Upper lobe of right lung (tissue), 1 donor: ENCODE measurements around the gene ZNF562. TPM values are rescaled to one million over a fixed set of nuclear protein-coding genes. Genes with fewer than 3 reads are reported as not detected.

Source experiments
- ATAC-seq: fragments of 200-7000 bp; cut with Tn5 transposase; one replicate; pipeline ENCODE4 v1.9.1; 2020; ENCODE audit warnings: mild to moderate bottlenecking, moderate library complexity
- DNase-seq: peaks from one replicate; pipeline ENCODE4 v3.0.0-alpha.2; 2020
- H3K27ac ChIP-seq: fragments of 200-600 bp; one replicate; pipeline ENCODE4 v1.8.0; 2022
- H3K27me3 ChIP-seq: fragments of 200-600 bp; one replicate; pipeline ENCODE4 v1.8.0; 2022; ENCODE audit warnings: mild to moderate bottlenecking
- H3K36me3 ChIP-seq: fragments of 200-600 bp; one replicate; pipeline ENCODE4 v1.8.0; 2022
- H3K4me1 ChIP-seq: fragments of 200-600 bp; one replicate; pipeline ENCODE4 v1.8.0; 2022
- H3K4me3 ChIP-seq: fragments of 200-600 bp; one replicate; pipeline ENCODE4 v1.8.0; 2022; ENCODE audit warnings: mild to moderate bottlenecking
- H3K9me3 ChIP-seq: fragments of 200-600 bp; one replicate; pipeline ENCODE4 v1.8.0; 2022
- intact Hi-C: fragments of 100-400 bp; cut with DNase I; formaldehyde crosslinking; loops from one replicate; pipeline ENCODE4 v1.11.0; 2022
- total RNA-seq: library from RNA; stranded (reverse); fragmentation: NEBNext Ultra II Directional; extraction: Animal tissue kit (Norgen Biotek cat#: 25700); gene quantifications from one replicate; pipeline ENCODE4 v1.2.1, GENCODE V29; 2021
- TF ChIP-seq, protein P1 (sequence below): fragments of 200-600 bp; IDR thresholded peaks from one replicate; pipeline ENCODE4 v1.8.0; 2022; ENCODE audit warnings: antibody characterized with exemption
- donor health status: DM: no; HTN: yes; CAD: no; lungs with severe emphysema.

Gene ZNF562
- total RNA-seq, 1 donor from 2014 or later = 31.6 TPM

DNA sequence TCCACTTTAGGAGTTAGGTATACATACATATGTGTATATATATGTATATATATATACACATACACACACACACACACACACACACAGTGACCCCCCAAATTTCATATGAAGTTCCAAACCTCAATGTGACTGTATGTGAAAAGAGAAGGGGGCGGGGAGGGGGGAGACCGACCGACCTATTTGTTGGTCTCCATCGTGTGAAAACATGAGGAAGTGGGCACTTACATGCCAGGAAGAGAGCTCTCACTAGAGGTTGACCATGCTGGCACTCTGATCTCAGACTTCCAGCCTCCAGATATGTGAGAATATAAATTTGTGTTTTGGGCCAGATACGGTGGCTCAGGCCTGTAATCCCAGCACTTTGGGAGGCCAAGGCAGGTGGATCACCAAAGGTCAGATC, 24.6 kb downstream of the ZNF562 start:
- ATAC-seq = no peak
- DNase-seq = no peak
- intact Hi-C loops = no loop called here
- Histone ChIP-seq H3K36me3 (peaks cover 64% of the 10 kb centered on the region), H3K27me3 (no peaks in the 10 kb centered on the region), H3K4me3 (no peak overlapping the region), H3K9me3 (peaks cover 18% of the 10 kb centered on the region), H3K27ac (no peak overlapping the region), H3K4me1 (no peaks in the 10 kb centered on the region)
- TF ChIP-seq, protein P1, sequence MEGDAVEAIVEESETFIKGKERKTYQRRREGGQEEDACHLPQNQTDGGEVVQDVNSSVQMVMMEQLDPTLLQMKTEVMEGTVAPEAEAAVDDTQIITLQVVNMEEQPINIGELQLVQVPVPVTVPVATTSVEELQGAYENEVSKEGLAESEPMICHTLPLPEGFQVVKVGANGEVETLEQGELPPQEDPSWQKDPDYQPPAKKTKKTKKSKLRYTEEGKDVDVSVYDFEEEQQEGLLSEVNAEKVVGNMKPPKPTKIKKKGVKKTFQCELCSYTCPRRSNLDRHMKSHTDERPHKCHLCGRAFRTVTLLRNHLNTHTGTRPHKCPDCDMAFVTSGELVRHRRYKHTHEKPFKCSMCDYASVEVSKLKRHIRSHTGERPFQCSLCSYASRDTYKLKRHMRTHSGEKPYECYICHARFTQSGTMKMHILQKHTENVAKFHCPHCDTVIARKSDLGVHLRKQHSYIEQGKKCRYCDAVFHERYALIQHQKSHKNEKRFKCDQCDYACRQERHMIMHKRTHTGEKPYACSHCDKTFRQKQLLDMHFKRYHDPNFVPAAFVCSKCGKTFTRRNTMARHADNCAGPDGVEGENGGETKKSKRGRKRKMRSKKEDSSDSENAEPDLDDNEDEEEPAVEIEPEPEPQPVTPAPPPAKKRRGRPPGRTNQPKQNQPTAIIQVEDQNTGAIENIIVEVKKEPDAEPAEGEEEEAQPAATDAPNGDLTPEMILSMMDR = no peak

DNA sequence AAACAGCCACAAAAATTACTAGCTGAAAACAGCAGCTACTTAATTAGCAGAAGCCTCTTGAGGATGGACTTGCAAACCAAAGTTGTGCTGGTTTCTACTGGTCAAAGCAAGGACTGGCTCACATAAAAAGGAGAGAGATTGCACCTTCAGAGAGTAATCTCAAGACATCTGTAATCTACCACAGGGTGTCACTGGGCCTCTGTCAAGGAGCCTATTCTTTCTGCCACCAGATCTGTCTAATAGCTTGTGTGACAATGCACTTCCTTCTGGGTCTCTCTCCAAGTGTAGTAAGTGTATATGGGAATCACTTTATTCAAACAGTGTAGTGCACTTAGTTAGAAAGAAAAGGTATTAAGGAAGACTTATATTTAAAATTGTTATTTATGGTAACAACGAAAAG, 29.4 kb downstream of the ZNF562 start:
- H3K27me3 ChIP-seq = no peaks in the 10 kb centered on the region
- peaks cover 38% of the 10 kb centered on the region for H3K36me3 ChIP-seq
- TF ChIP-seq, protein P1 = no peak
- ATAC-seq (no peak), DNase-seq (no peak)
- H3K4me1 ChIP-seq = no peaks in the 10 kb centered on the region
- no peak overlapping the region for H3K27ac ChIP-seq
- no peak overlapping the region for H3K4me3 ChIP-seq
- intact Hi-C loops = no loop called here
- no peaks in the 10 kb centered on the region for H3K9me3 ChIP-seq

DNA sequence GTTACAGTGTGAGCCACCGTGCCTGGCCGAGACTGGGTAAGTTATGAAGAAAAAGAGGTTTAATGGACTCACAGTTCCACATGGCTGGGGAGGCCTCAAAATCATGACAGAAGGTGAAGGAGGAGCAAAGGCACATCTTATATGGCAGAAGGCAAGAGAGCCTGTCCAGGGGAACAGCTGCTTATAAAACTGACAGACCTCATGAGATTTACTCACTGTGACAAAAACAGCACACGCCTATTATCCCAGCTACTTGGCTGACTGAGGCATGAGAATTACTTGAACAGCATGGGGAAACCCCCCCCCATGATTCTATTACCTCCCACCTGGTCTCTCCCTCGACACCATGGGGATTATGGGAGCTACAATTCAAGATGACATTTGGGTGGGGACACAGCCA, 30.4 kb downstream of the ZNF562 start:
- H3K4me1 ChIP-seq = no peaks in the 10 kb centered on the region
- TF ChIP-seq, protein P1 = no peak
- DNase-seq (no peak), ATAC-seq (no peak)
- no peaks in the 10 kb centered on the region for H3K9me3 ChIP-seq
- no peaks in the 10 kb centered on the region for H3K27me3 ChIP-seq
- peaks cover 35% of the 10 kb centered on the region for H3K36me3 ChIP-seq
- no peak overlapping the region for H3K4me3 ChIP-seq
- H3K27ac ChIP-seq = no peak overlapping the region
- intact Hi-C loops = no loop called here

DNA sequence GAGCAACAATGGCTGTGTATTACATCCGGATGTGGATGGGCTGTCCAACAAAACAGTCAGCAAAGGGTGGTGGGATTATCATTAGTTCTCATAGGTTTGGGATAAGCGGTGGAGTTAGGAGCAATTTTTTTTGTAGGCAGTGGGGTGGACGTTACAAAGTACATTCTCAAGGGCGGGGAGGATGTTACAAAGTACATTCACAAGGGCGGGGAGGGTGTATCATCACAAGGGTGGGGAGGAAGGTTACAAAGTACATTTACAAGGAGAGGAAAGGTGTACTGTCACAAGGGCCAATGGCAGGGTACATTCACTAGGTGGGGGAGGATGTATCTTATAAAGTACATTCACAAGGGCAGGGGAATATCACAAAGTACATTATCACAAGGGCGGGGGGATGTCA, 33.1 kb downstream of the ZNF562 start:
- no peak for DNase-seq
- Histone ChIP-seq H3K9me3 (no peaks in the 10 kb centered on the region), H3K4me1 (no peaks in the 10 kb centered on the region), H3K27me3 (no peaks in the 10 kb centered on the region), H3K27ac (no peak overlapping the region), H3K36me3 (peaks cover 14% of the 10 kb centered on the region), H3K4me3 (no peak overlapping the region)
- TF ChIP-seq, protein P1 = no peak
- ATAC-seq = no peak
- intact Hi-C loops = no loop called here

DNA sequence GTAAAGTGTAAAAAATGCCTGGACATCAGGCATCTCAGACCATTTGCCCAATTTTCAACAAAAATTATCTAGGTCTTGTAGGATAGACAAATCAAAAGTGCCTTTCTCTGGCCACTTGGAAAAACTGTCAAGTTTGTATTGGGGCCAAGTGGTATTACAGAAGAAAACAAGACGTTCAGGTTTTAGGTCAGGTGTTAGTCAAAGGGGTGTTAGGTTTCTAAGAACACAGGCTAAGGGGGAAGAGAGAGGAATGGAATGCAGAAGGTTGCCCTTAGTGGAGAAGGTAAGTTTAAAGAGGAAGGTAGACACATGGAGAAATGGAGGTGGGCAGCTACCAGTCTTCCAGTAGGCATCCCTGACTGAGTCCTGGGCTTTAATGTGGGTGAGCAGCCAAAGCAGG, 33.9 kb downstream of the ZNF562 start:
- peaks cover 14% of the 10 kb centered on the region for H3K36me3 ChIP-seq
- H3K4me1 ChIP-seq = no peaks in the 10 kb centered on the region
- no peaks in the 10 kb centered on the region for H3K27me3 ChIP-seq
- intact Hi-C loops = no loop called here
- no peak overlapping the region for H3K4me3 ChIP-seq
- no peaks in the 10 kb centered on the region for H3K9me3 ChIP-seq
- TF ChIP-seq, protein P1 = no peak
- DNase-seq (no peak), ATAC-seq (no peak)
- H3K27ac ChIP-seq = no peak overlapping the region

DNA sequence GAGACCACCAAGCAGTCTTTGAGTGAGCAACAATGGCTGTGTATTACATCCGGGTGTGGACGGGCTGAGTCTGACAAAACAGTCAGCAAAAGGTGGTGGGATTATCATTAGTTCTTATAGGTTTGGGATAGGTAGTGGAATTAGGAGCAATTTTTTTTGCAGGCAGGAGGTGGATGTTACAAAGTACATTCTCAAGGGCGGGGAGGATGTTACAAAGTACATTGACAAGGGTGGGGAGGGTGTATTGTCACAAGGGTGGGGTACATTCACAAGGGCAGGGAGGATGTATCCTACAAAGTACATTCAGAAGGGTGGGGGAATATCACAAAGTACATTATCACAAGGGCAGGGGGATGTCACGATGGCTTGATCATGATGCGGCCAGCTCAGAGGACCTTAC, 38.9 kb downstream of the ZNF562 start:
- Histone ChIP-seq H3K9me3 (no peaks in the 10 kb centered on the region), H3K36me3 (peaks cover 28% of the 10 kb centered on the region), H3K4me3 (no peak overlapping the region), H3K4me1 (no peaks in the 10 kb centered on the region), H3K27ac (no peak overlapping the region), H3K27me3 (no peaks in the 10 kb centered on the region)
- TF ChIP-seq, protein P1 = no peak
- ATAC-seq (no peak), DNase-seq (no peak)
- intact Hi-C loops = no loop called here
